A549 (cell line): Measurements from ENCODE around the gene LOXHD1. TPM values are rescaled to one million over a fixed set of nuclear protein-coding genes. Genes with fewer than 3 reads are reported as not detected.

Experiments used
- ATAC-seq, 2 experiments: fragments of 200-7000 bp in 1 of 2; fragments of >200 bp in 1 of 2; cut with Nextera tagmentation in 1 of 2; cut with Tn5 transposase in 1 of 2; 3 replicates each; pipeline versions ENCODE4 v1.8.0 to v1.9.1; 2018 to 2020; ENCODE audit warnings: mild to moderate bottlenecking in 1 of 2, moderate library complexity in 1 of 2
- CTCF ChIA-PET: fragments of 300-600 bp; sonication (Branson Sonifier 250); formaldehyde crosslinking; extraction: SDS; loops from one replicate; lab custom pipeline; 2021; ENCODE audit warnings: antibody characterized with exemption, inconsistent platforms; lab: Yijun Ruan, JAX
- POLR2A ChIA-PET: fragments of 350-600 bp; formaldehyde crosslinking; extraction: SDS; loops from one replicate; lab custom pipeline; 2021; ENCODE audit warnings: antibody characterized with exemption, inconsistent platforms; lab: Yijun Ruan, JAX
- DNase-seq, 2 experiments: peaks; one replicate each; pipeline versions ENCODE4 v3.0.0 to v3.0.0-alpha.2; 2011 to 2016; ENCODE audit warnings: low read depth in 1 of 2, low spot score in 1 of 2
- FAIRE-seq: peaks from 2 replicates; lab custom pipeline; 2011; peaks lifted over from hg19 to GRCh38; lab: Jason Lieb, UNC
- H3K27ac ChIP-seq, 2 experiments: fragments of >200 bp; sonication (Bioruptor Twin); formaldehyde crosslinking; 3 replicates each; pipeline ENCODE4 v1.5.1; 2016 to 2017
- H3K4me1 ChIP-seq: fragments of >200 bp; sonication (Bioruptor Twin); formaldehyde crosslinking; 3 replicates; pipeline ENCODE4 v1.6.1; 2016
- H3K4me2 ChIP-seq: fragments of >200 bp; sonication (Bioruptor Twin); formaldehyde crosslinking; 3 replicates; pipeline ENCODE4 v1.6.1; 2016
- H3K4me3 ChIP-seq: fragments of >200 bp; sonication (Bioruptor Twin); formaldehyde crosslinking; 3 replicates; pipeline ENCODE4 v1.5.1; 2016
- H3K9me3 ChIP-seq: fragments of >200 bp; sonication (Bioruptor Twin); formaldehyde crosslinking; 3 replicates; pipeline ENCODE4 v1.6.1; 2016
- ATOH8 ChIP-seq: fragments of 250-450 bp; sonication (Bioruptor Pico); IDR thresholded peaks from 2 replicates; pipeline ENCODE4 v1.5.0; 2020; ENCODE audit warnings: low read depth, mild to moderate bottlenecking, moderate library complexity
- BCL3 ChIP-seq: fragments of >200 bp; sonication (Bioruptor Twin); formaldehyde crosslinking; IDR thresholded peaks from 3 replicates; pipeline ENCODE4 v1.6.1; 2016
- BHLHE40 ChIP-seq: IDR thresholded peaks from 2 replicates; pipeline ENCODE4 v1.6.1; 2012; ENCODE audit warnings: low read depth, low read length, inconsistent platforms
- CBX2 ChIP-seq: fragments of 200-600 bp; sonication (generic); IDR thresholded peaks from 2 replicates; pipeline ENCODE4 v1.6.1; 2016; ENCODE audit warnings: low read depth, mild to moderate bottlenecking, borderline replicate concordance
- CBX8 ChIP-seq: fragments of 200-600 bp; sonication (generic); IDR thresholded peaks from 2 replicates; pipeline ENCODE4 v1.6.1; 2016
- CHD4 ChIP-seq: fragments of 200-600 bp; sonication (generic); IDR thresholded peaks from 2 replicates; pipeline ENCODE4 v1.6.1; 2016; ENCODE audit warnings: antibody characterized with exemption, mild to moderate bottlenecking, borderline replicate concordance
- EP300 ChIP-seq, 2 experiments: fragments of >200 bp; sonication (Bioruptor Twin); formaldehyde crosslinking; IDR thresholded peaks; 2 replicates in 1 of 2; 3 replicates in 1 of 2; pipeline ENCODE4 v1.6.1; 2016 to 2017
- FOSB ChIP-seq: fragments of 250-450 bp; sonication (Bioruptor Pico); IDR thresholded peaks from 2 replicates; pipeline ENCODE4 v1.5.0; 2020; ENCODE audit warnings: mild to moderate bottlenecking, moderate library complexity
- FOSL2 ChIP-seq, 2 experiments: fragments of 450-650 bp in 1 of 2; fragments of >200 bp in 1 of 2; sonication (Bioruptor Twin) in 1 of 2; formaldehyde crosslinking; IDR thresholded peaks; 2 replicates each; pipeline versions ENCODE4 v1.5.0 to v1.6.1; 2016 to 2020; ENCODE audit warnings: mild to moderate bottlenecking in 1 of 2, moderate library complexity in 1 of 2
- FOXS1 ChIP-seq: fragments of 250-450 bp; sonication (Bioruptor Pico); IDR thresholded peaks from 2 replicates; pipeline ENCODE4 v1.5.0; 2020; ENCODE audit warnings: mild to moderate bottlenecking, moderate library complexity
- HES2 ChIP-seq: fragments of >200 bp; sonication (Bioruptor Twin); formaldehyde crosslinking; IDR thresholded peaks from 2 replicates; pipeline ENCODE4 v1.6.1; 2016
- HOXA7 ChIP-seq: fragments of 250-450 bp; sonication (Bioruptor Pico); IDR thresholded peaks from 2 replicates; pipeline ENCODE4 v1.5.0; 2020; ENCODE audit warnings: mild to moderate bottlenecking, moderate library complexity
- HOXB13 ChIP-seq: fragments of 250-450 bp; sonication (Bioruptor Pico); IDR thresholded peaks from 2 replicates; pipeline ENCODE4 v1.5.0; 2020; ENCODE audit warnings: low read depth, mild to moderate bottlenecking, moderate library complexity
- JUNB ChIP-seq: fragments of >200 bp; sonication (Bioruptor Twin); formaldehyde crosslinking; IDR thresholded peaks from 2 replicates; pipeline ENCODE4 v1.6.1; 2016
- KDM1A ChIP-seq: fragments of 200-600 bp; sonication (generic); IDR thresholded peaks from 2 replicates; pipeline ENCODE4 v1.6.1; 2016; ENCODE audit warnings: low read depth, mild to moderate bottlenecking
- KDM5A ChIP-seq: fragments of 200-600 bp; sonication (generic); IDR thresholded peaks from 2 replicates; pipeline ENCODE4 v1.6.1; 2016; ENCODE audit warnings: antibody characterized with exemption, mild to moderate bottlenecking
- MAFK ChIP-seq: fragments of 450-650 bp; IDR thresholded peaks from 2 replicates; pipeline ENCODE4 v1.6.1; 2014; ENCODE audit not compliant: partially characterized antibody
- MAZ ChIP-seq: fragments of 150-350 bp; IDR thresholded peaks from 2 replicates; pipeline ENCODE4 v1.6.1; 2014; ENCODE audit warnings: antibody characterized with exemption, low read depth, low read length, borderline replicate concordance
- NPAS2 ChIP-seq: fragments of 250-450 bp; sonication (Bioruptor Pico); IDR thresholded peaks from 2 replicates; pipeline ENCODE4 v1.8.0; 2022; ENCODE audit warnings: mild to moderate bottlenecking, moderate library complexity, borderline replicate concordance
- PBX3 ChIP-seq: IDR thresholded peaks from 2 replicates; pipeline ENCODE4 v1.6.1; 2012
- RARB ChIP-seq: fragments of 250-450 bp; sonication (Bioruptor Pico); IDR thresholded peaks from 2 replicates; pipeline ENCODE4 v1.8.0; 2021; ENCODE audit warnings: mild to moderate bottlenecking, moderate library complexity
- RCOR1 ChIP-seq: fragments of 150-350 bp; IDR thresholded peaks from 2 replicates; pipeline ENCODE4 v1.6.1; 2014; ENCODE audit warnings: antibody characterized with exemption, low read length, low read depth
- RNF2 ChIP-seq: fragments of 200-600 bp; sonication (generic); IDR thresholded peaks from 2 replicates; pipeline ENCODE4 v1.6.1; 2016; ENCODE audit warnings: low read depth, mild to moderate bottlenecking, antibody characterized with exemption, moderate library complexity, borderline replicate concordance
- TFCP2L1 ChIP-seq: fragments of 250-450 bp; sonication (Bioruptor Pico); IDR thresholded peaks from 2 replicates; pipeline ENCODE4 v1.5.0; 2021; ENCODE audit warnings: mild to moderate bottlenecking
- ZFP36 ChIP-seq: fragments of 450-650 bp; IDR thresholded peaks from 2 replicates; pipeline ENCODE4 v1.6.1; 2014; ENCODE audit warnings: borderline replicate concordance; ENCODE audit not compliant: partially characterized antibody
- ZSCAN20 ChIP-seq: fragments of 250-450 bp; sonication (Bioruptor Pico); IDR thresholded peaks from 2 replicates; pipeline ENCODE4 v1.8.0; 2022; ENCODE audit warnings: mild to moderate bottlenecking, moderate library complexity
- WGBS: methylation state at CpG from one replicate; pipeline ENCODE4 v1.1.6; 2017; ENCODE audit errors: missing lambda C conversion rate; 5-methylcytosine and 5-hydroxymethylcytosine counted together
- polyA plus RNA-seq, 4 experiments: library from polyadenylated mRNA; depleted of rRNA in 3 of 4; stranded (reverse); fragments of >200 nt; fragmentation: RNase III in 1 of 4; extraction: RNeasy Plus Mini Kit Qiagen cat#74134 plus additional on column Dnase treatment in 1 of 4; gene quantifications; 2 replicates in 3 of 4; 3 replicates in 1 of 4; pipeline ENCODE4 v1.2.3, GENCODE V29; 2011 to 2017
- TF ChIP-seq, protein P1 (sequence below): fragments of 150-350 bp; IDR thresholded peaks from 2 replicates; pipeline ENCODE4 v1.6.1; 2014; ENCODE audit warnings: low read depth, mild to moderate bottlenecking, low read length
- TF ChIP-seq, protein P2 (sequence below): fragments of 450-650 bp; IDR thresholded peaks from 2 replicates; pipeline ENCODE4 v1.6.1; 2014; ENCODE audit warnings: antibody characterized with exemption

LOXHD1 gene
- polyA plus RNA-seq, 2 of the 4 experiments (the other 2 are of a cell fraction): not detected

- POLR2A ChIA-PET: no interaction called here
- H3K9me3 ChIP-seq: no peaks in the 10 kb centered on the region
- ATAC-seq: no peak
- H3K4me2 ChIP-seq: no peak overlapping the region
- no peak for TF ChIP-seq RCOR1
- TF ChIP-seq BHLHE40: no peak
- no peak for TF ChIP-seq HES2
- TF ChIP-seq PBX3: no peak
- TF ChIP-seq ATOH8: no peak
- no peak for TF ChIP-seq FOXS1 (CRISPR knock-in tag)
- TF ChIP-seq, protein P1, sequence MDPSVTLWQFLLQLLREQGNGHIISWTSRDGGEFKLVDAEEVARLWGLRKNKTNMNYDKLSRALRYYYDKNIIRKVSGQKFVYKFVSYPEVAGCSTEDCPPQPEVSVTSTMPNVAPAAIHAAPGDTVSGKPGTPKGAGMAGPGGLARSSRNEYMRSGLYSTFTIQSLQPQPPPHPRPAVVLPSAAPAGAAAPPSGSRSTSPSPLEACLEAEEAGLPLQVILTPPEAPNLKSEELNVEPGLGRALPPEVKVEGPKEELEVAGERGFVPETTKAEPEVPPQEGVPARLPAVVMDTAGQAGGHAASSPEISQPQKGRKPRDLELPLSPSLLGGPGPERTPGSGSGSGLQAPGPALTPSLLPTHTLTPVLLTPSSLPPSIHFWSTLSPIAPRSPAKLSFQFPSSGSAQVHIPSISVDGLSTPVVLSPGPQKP: no peak
- TF ChIP-seq, protein P2, sequence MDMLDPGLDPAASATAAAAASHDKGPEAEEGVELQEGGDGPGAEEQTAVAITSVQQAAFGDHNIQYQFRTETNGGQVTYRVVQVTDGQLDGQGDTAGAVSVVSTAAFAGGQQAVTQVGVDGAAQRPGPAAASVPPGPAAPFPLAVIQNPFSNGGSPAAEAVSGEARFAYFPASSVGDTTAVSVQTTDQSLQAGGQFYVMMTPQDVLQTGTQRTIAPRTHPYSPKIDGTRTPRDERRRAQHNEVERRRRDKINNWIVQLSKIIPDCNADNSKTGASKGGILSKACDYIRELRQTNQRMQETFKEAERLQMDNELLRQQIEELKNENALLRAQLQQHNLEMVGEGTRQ: no peak
- no peak for TF ChIP-seq CBX2
- no peak for TF ChIP-seq BCL3
- TF ChIP-seq TFCP2L1: no peak
- TF ChIP-seq RARB (CRISPR knock-in tag): no peak
- TF ChIP-seq CHD4: no peak
- no peak for TF ChIP-seq MAFK
- no peak for TF ChIP-seq KDM1A
- no peak for TF ChIP-seq FOSL2 (IDR thresholded peaks at IDR 0.05)
- TF ChIP-seq FOSL2 (CRISPR knock-in tag; IDR thresholded peaks at IDR 0.05): no peak
- TF ChIP-seq KDM5A: no peak
- TF ChIP-seq ZFP36: no peak
- no peak for TF ChIP-seq RNF2
- TF ChIP-seq NPAS2 (CRISPR knock-in tag): no peak
- DNase-seq: no peak
- no peaks in the 10 kb centered on the region for H3K4me1 ChIP-seq
- FAIRE-seq: no peak
- no peak overlapping the region for H3K27ac ChIP-seq
- CTCF ChIA-PET: no interaction called here
- H3K4me3 ChIP-seq: no peak overlapping the region
- 13% methylated on average over 2 of the region's 2 CpGs for WGBS
These were observed 220.4 kb downstream of the LOXHD1 start for GRCh38 chr18:46436621-46437020.

DNA sequence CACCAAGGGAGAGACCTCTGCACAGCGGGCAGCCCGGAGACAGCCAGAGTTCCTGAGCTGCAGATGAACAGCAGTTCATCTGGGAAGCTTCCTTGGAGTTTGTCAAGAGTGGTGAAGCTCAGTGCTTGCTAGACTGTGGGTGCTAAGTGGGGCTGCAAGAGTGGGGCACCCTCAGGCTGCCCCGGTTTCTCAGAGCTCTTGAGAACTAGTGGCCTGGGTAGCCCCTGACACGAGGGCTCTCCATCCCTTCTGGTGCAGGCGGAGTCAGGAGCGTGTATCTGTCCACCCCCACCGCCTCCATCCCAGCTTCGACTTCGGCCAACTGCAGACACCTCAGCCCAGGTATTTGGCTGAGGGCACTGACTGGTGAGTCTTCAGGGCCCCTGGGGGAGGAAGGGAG, 222.0 kb downstream of the LOXHD1 start:
- Histone ChIP-seq H3K27ac (no peak overlapping the region), H3K4me2 (no peak overlapping the region), H3K4me3 (no peak overlapping the region), H3K4me1 (no peaks in the 10 kb centered on the region), H3K9me3 (no peaks in the 10 kb centered on the region)
- FAIRE-seq (no peak), DNase-seq (no peak), ATAC-seq (no peak)
- ChIA-PET POLR2A (no interaction called here), CTCF (no interaction called here)
- WGBS: 74% methylated on average over 8 of the region's 9 CpGs
- no peak for TF ChIP-seq BHLHE40
- no peak for TF ChIP-seq HOXB13 (CRISPR knock-in tag)
- TF ChIP-seq FOSB (CRISPR knock-in tag): no peak
- no peak for TF ChIP-seq CBX8
- TF ChIP-seq ZSCAN20: no peak
- no peak for TF ChIP-seq EP300 (IDR thresholded peaks at IDR 0.05)
- no peak for TF ChIP-seq KDM1A
- no peak for TF ChIP-seq CHD4
- no peak for TF ChIP-seq JUNB
- no peak for TF ChIP-seq MAZ
- TF ChIP-seq ZFP36: no peak
- no peak for TF ChIP-seq ATOH8
- TF ChIP-seq FOXS1 (CRISPR knock-in tag): no peak
- TF ChIP-seq HOXA7 (CRISPR knock-in tag): no peak
- no peak for TF ChIP-seq KDM5A
- TF ChIP-seq PBX3: no peak
- TF ChIP-seq HES2: no peak
- TF ChIP-seq, protein P1: no peak
